Loucy (cell line): Measurements from ENCODE around the gene RBBP6.

Experiments
- H2AFZ ChIP-seq: fragments of 200-600 bp; sonication (generic); 2 replicates; pipeline ENCODE4 v1.6.0; 2016; ENCODE audit warnings: antibody characterized with exemption, mild to moderate bottlenecking, low read length, moderate library complexity
- H3F3A ChIP-seq: fragments of 200-600 bp; 2 replicates; pipeline ENCODE4 v1.6.0; 2016; ENCODE audit warnings: antibody characterized with exemption, low read depth, mild to moderate bottlenecking
- H3K27me3 ChIP-seq: fragments of 200-600 bp; sonication (generic); 2 replicates; pipeline ENCODE4 v1.6.1; 2014; ENCODE audit warnings: low read length, mild to moderate bottlenecking; ENCODE audit not compliant: insufficient read depth, poor library complexity, severe bottlenecking
- H3K36me3 ChIP-seq: fragments of 200-600 bp; sonication (generic); 2 replicates; pipeline ENCODE4 v1.6.1; 2016; ENCODE audit warnings: low read length; ENCODE audit not compliant: insufficient read depth
- H3K4me1 ChIP-seq: fragments of 200-600 bp; sonication (generic); 2 replicates; pipeline ENCODE4 v1.5.1; 2014; ENCODE audit warnings: low read length, mild to moderate bottlenecking; ENCODE audit not compliant: insufficient read depth, poor library complexity, severe bottlenecking
- H3K4me2 ChIP-seq: fragments of 200-600 bp; sonication (generic); 2 replicates; pipeline ENCODE4 v1.6.0; 2014; ENCODE audit warnings: antibody characterized with exemption, low read length, low read depth, mild to moderate bottlenecking; ENCODE audit not compliant: poor library complexity, severe bottlenecking
- H3K4me3 ChIP-seq: fragments of 200-600 bp; sonication (generic); 2 replicates; pipeline ENCODE4 v1.5.1; 2014; ENCODE audit warnings: low read length, mild to moderate bottlenecking, mixed read lengths; ENCODE audit not compliant: poor library complexity, severe bottlenecking
- H3K79me2 ChIP-seq: fragments of 200-600 bp; sonication (generic); 2 replicates; pipeline ENCODE4 v1.6.1; 2014; ENCODE audit warnings: low read length; ENCODE audit not compliant: insufficient read depth
- H3K9ac ChIP-seq: fragments of 200-600 bp; sonication (generic); 2 replicates; pipeline ENCODE4 v1.6.0; 2014; ENCODE audit warnings: mild to moderate bottlenecking, low read depth, low read length, moderate library complexity; ENCODE audit not compliant: poor library complexity, severe bottlenecking
- H3K9me2 ChIP-seq: fragments of 200-600 bp; sonication (generic); replicated peaks from 2 replicates; pipeline ENCODE4 v1.6.1; 2016; ENCODE audit warnings: low read depth, low read length, mixed read lengths
- H3K9me3 ChIP-seq: fragments of 200-600 bp; sonication (generic); 2 replicates; pipeline ENCODE4 v1.6.1; 2014; ENCODE audit warnings: mild to moderate bottlenecking, antibody characterized with exemption, low read length, low read depth; ENCODE audit not compliant: insufficient read depth
- H4K20me1 ChIP-seq: fragments of 200-600 bp; sonication (generic); 2 replicates; pipeline ENCODE4 v1.6.0; 2014; ENCODE audit warnings: antibody characterized with exemption, low read length, mild to moderate bottlenecking; ENCODE audit not compliant: insufficient read depth, poor library complexity, severe bottlenecking
- CTCF ChIP-seq: fragments of 200-600 bp; sonication (generic); conservative IDR thresholded peaks from 2 replicates; pipeline ENCODE4 v1.5.1; 2014; ENCODE audit warnings: mild to moderate bottlenecking, antibody characterized with exemption, low read length
- EZH2phosphoT487 ChIP-seq: fragments of 200-600 bp; IDR thresholded peaks from 2 replicates; pipeline ENCODE4 v1.6.1; 2018; ENCODE audit warnings: antibody characterized with exemption, mild to moderate bottlenecking, moderate library complexity, borderline replicate concordance

The RBBP6 gene

GRCh38 chr16:24524855-24525677, 14.3 kb upstream of the RBBP6 start:
- no peak overlapping the region for H3K4me2 ChIP-seq
- H3K9me2 ChIP-seq: no peaks in the 10 kb centered on the region
- no peaks in the 10 kb centered on the region for H3K9me3 ChIP-seq
- no peak overlapping the region for H2AFZ ChIP-seq
- H3K9ac ChIP-seq: no peak overlapping the region
- H4K20me1 ChIP-seq: no peaks in the 10 kb centered on the region
- no peak overlapping the region for H3K4me3 ChIP-seq
- H3F3A ChIP-seq: no peaks in the 10 kb centered on the region
- no peaks in the 10 kb centered on the region for H3K36me3 ChIP-seq
- no peaks in the 10 kb centered on the region for H3K79me2 ChIP-seq
- TF ChIP-seq EZH2phosphoT487 (no peak), CTCF (no peak)
- no peaks in the 10 kb centered on the region for H3K4me1 ChIP-seq
- no peaks in the 10 kb centered on the region for H3K27me3 ChIP-seq

GRCh38 chr16:24525970-24526559, 13.3 kb upstream of the RBBP6 start:
- no peaks in the 10 kb centered on the region for H3F3A ChIP-seq
- no peaks in the 10 kb centered on the region for H3K4me1 ChIP-seq
- no peak overlapping the region for H2AFZ ChIP-seq
- no peaks in the 10 kb centered on the region for H4K20me1 ChIP-seq
- no peak for TF ChIP-seq CTCF
- TF ChIP-seq EZH2phosphoT487: no peak
- no peaks in the 10 kb centered on the region for H3K36me3 ChIP-seq
- H3K4me3 ChIP-seq: no peak overlapping the region
- H3K9ac ChIP-seq: no peak overlapping the region
- no peaks in the 10 kb centered on the region for H3K9me2 ChIP-seq
- H3K79me2 ChIP-seq: no peaks in the 10 kb centered on the region
- H3K4me2 ChIP-seq: no peak overlapping the region
- no peaks in the 10 kb centered on the region for H3K27me3 ChIP-seq
- no peaks in the 10 kb centered on the region for H3K9me3 ChIP-seq

GRCh38 chr16:24526701-24527495, 12.5 kb upstream of the RBBP6 start:
- no peak overlapping the region for H3K4me3 ChIP-seq
- H3K27me3 ChIP-seq: no peaks in the 10 kb centered on the region
- no peaks in the 10 kb centered on the region for H3K9me3 ChIP-seq
- H3K9me2 ChIP-seq: no peaks in the 10 kb centered on the region
- TF ChIP-seq EZH2phosphoT487 (no peak), CTCF (no peak)
- no peak overlapping the region for H3K9ac ChIP-seq
- H4K20me1 ChIP-seq: no peaks in the 10 kb centered on the region
- H3K4me2 ChIP-seq: no peak overlapping the region
- H3K79me2 ChIP-seq: no peaks in the 10 kb centered on the region
- no peak overlapping the region for H2AFZ ChIP-seq
- no peaks in the 10 kb centered on the region for H3F3A ChIP-seq
- no peaks in the 10 kb centered on the region for H3K4me1 ChIP-seq
- H3K36me3 ChIP-seq: no peaks in the 10 kb centered on the region
